HepG2 (cell line): ENCODE data around the gene AURKA. TPM values are rescaled to one million over a fixed set of nuclear protein-coding genes. Genes with fewer than 3 reads are reported as not detected.
A peak's percentile ranks its signal among the peaks of the same experiment; 100 is the strongest.

Experiments used
- BRF2 ChIP-seq: sonication (generic); formaldehyde crosslinking; IDR thresholded peaks from 2 replicates; pipeline ENCODE4 v1.8.1; 2022; ENCODE audit warnings: mild to moderate bottlenecking, missing genetic modification reagents
- FOXC1 ChIP-seq: sonication (generic); formaldehyde crosslinking; IDR thresholded peaks from 2 replicates; pipeline ENCODE4 v1.8.0; 2022; ENCODE audit warnings: mild to moderate bottlenecking, missing genetic modification reagents, borderline replicate concordance
- FOXP4 ChIP-seq: sonication (generic); formaldehyde crosslinking; IDR thresholded peaks from 2 replicates; pipeline ENCODE4 v1.4.0; 2020; ENCODE audit warnings: missing genetic modification reagents
- MIER3 ChIP-seq: IDR thresholded peaks from 2 replicates; pipeline ENCODE4 v1.6.1; 2016; ENCODE audit warnings: missing compliant biosample characterization, borderline replicate concordance
- PHF5A ChIP-seq: IDR thresholded peaks from one replicate; pipeline ENCODE4 v1.6.1; 2018; ENCODE audit warnings: low read depth, missing genetic modification reagents; ENCODE audit not compliant: unreplicated experiment
- SRSF1 ChIP-seq: fragments of 200-400 bp; formaldehyde crosslinking; optimal IDR thresholded peaks from 2 replicates; pipeline ENCODE3; 2017; ENCODE audit warnings: mild to moderate bottlenecking, low read depth, low read length, moderate library complexity
- TBP ChIP-seq: sonication (generic); formaldehyde crosslinking; IDR thresholded peaks from 2 replicates; pipeline ENCODE4 v1.5.0; 2020; ENCODE audit warnings: missing genetic modification reagents
- ZNF652 ChIP-seq: IDR thresholded peaks from 2 replicates; pipeline ENCODE4 v1.6.1; 2016; ENCODE audit warnings: low read depth, borderline replicate concordance
- ZNF7 ChIP-seq: IDR thresholded peaks from 2 replicates; pipeline ENCODE4 v1.6.1; 2016; ENCODE audit warnings: missing biosample characterization, missing genetic modification reagents
- ZNF816 ChIP-seq: sonication (generic); formaldehyde crosslinking; IDR thresholded peaks from 2 replicates; pipeline ENCODE4 v1.8.0; 2022; ENCODE audit warnings: missing genetic modification reagents, mild to moderate bottlenecking, borderline replicate concordance
- polyA plus RNA-seq, 8 experiments: library from polyadenylated mRNA; depleted of rRNA in 3 of 8; stranded (reverse) in 7 of 8; unstranded in 1 of 8; fragments of >200 nt; fragmentation: Illumina TruSeq in 4 of 8; extraction: Trizol in 4 of 8; gene quantifications; 2 replicates each; pipeline versions ENCODE4 v1.2.1 to v1.2.3, GENCODE V29; 2011 to 2016; ENCODE audit warnings: low read depth in 4 of 8, missing spikeins in 1 of 8, mixed read lengths in 1 of 8; ENCODE audit not compliant: insufficient read depth in 1 of 8
- total RNA-seq, 5 experiments: library from RNA; depleted of rRNA; stranded (reverse); fragments of >200 nt; fragmentation: Illumina TruSeq; extraction: Trizol; gene quantifications; 2 replicates each; pipeline ENCODE4 v1.2.3, GENCODE V29; 2016; ENCODE audit warnings: low read depth in 1 of 5
- TF ChIP-seq, protein P1 (sequence below): sonication (generic); formaldehyde crosslinking; IDR thresholded peaks from 2 replicates; pipeline ENCODE4 v1.4.0; 2020; ENCODE audit warnings: mild to moderate bottlenecking, missing genetic modification reagents, borderline replicate concordance
- TF ChIP-seq, protein P2 (sequence below): sonication (generic); formaldehyde crosslinking; IDR thresholded peaks from 2 replicates; pipeline ENCODE4 v1.4.0; 2020; ENCODE audit warnings: missing genetic modification reagents
- TF ChIP-seq, protein P3 (sequence below): sonication (generic); formaldehyde crosslinking; IDR thresholded peaks from 2 replicates; pipeline ENCODE4 v1.9.0; 2021; ENCODE audit warnings: missing genetic modification reagents, mild to moderate bottlenecking, borderline replicate concordance
- TF ChIP-seq, protein P4 (sequence below): sonication (generic); formaldehyde crosslinking; conservative IDR thresholded peaks from 2 replicates; pipeline ENCODE4 v1.4.0; 2020; ENCODE audit warnings: mild to moderate bottlenecking, missing genetic modification reagents, moderate library complexity

The AURKA gene
- total and polyA plus RNA-seq, 2 of the 13 experiments (the other 11 are each of a cell fraction or from before 2014, with no cell fraction given): 96.4 to 224 TPM

GRCh38 chr20:56360133-56360907, 31.7 kb downstream of the AURKA start (continued):
- TF ChIP-seq, protein P1, sequence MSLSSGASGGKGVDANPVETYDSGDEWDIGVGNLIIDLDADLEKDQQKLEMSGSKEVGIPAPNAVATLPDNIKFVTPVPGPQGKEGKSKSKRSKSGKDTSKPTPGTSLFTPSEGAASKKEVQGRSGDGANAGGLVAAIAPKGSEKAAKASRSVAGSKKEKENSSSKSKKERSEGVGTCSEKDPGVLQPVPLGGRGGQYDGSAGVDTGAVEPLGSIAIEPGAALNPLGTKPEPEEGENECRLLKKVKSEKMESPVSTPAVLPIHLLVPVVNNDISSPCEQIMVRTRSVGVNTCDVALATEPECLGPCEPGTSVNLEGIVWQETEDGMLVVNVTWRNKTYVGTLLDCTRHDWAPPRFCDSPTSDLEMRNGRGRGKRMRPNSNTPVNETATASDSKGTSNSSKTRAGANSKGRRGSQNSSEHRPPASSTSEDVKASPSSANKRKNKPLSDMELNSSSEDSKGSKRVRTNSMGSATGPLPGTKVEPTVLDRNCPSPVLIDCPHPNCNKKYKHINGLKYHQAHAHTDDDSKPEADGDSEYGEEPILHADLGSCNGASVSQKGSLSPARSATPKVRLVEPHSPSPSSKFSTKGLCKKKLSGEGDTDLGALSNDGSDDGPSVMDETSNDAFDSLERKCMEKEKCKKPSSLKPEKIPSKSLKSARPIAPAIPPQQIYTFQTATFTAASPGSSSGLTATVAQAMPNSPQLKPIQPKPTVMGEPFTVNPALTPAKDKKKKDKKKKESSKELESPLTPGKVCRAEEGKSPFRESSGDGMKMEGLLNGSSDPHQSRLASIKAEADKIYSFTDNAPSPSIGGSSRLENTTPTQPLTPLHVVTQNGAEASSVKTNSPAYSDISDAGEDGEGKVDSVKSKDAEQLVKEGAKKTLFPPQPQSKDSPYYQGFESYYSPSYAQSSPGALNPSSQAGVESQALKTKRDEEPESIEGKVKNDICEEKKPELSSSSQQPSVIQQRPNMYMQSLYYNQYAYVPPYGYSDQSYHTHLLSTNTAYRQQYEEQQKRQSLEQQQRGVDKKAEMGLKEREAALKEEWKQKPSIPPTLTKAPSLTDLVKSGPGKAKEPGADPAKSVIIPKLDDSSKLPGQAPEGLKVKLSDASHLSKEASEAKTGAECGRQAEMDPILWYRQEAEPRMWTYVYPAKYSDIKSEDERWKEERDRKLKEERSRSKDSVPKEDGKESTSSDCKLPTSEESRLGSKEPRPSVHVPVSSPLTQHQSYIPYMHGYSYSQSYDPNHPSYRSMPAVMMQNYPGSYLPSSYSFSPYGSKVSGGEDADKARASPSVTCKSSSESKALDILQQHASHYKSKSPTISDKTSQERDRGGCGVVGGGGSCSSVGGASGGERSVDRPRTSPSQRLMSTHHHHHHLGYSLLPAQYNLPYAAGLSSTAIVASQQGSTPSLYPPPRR (CRISPR knock-in tag): no peak
- peak; percentile 14; the same call in 1 of the 2 replicates for TF ChIP-seq TBP (CRISPR knock-in tag)
- TF ChIP-seq FOXP4 (CRISPR knock-in tag): peak; percentile 36; the same call in 1 of the 2 replicates
- TF ChIP-seq SRSF1: peak; percentile 38
- TF ChIP-seq FOXC1: peak; percentile 83
- TF ChIP-seq, protein P2, sequence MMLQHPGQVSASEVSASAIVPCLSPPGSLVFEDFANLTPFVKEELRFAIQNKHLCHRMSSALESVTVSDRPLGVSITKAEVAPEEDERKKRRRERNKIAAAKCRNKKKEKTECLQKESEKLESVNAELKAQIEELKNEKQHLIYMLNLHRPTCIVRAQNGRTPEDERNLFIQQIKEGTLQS (CRISPR knock-in tag): no peak
- peak; percentile 62 for TF ChIP-seq PHF5A (CRISPR knock-in tag)
- TF ChIP-seq, protein P3, sequence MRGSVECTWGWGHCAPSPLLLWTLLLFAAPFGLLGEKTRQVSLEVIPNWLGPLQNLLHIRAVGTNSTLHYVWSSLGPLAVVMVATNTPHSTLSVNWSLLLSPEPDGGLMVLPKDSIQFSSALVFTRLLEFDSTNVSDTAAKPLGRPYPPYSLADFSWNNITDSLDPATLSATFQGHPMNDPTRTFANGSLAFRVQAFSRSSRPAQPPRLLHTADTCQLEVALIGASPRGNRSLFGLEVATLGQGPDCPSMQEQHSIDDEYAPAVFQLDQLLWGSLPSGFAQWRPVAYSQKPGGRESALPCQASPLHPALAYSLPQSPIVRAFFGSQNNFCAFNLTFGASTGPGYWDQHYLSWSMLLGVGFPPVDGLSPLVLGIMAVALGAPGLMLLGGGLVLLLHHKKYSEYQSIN (CRISPR knock-in tag): no peak
- no peak for TF ChIP-seq ZNF652 (CRISPR knock-in tag)
- no peak for TF ChIP-seq ZNF816 (CRISPR knock-in tag)
- TF ChIP-seq BRF2: 0 out of 2 replicates have a peak, but pooled peaks have one; percentile 16
- peak; percentile 55 for TF ChIP-seq ZNF7 (CRISPR knock-in tag)
- TF ChIP-seq, protein P4, sequence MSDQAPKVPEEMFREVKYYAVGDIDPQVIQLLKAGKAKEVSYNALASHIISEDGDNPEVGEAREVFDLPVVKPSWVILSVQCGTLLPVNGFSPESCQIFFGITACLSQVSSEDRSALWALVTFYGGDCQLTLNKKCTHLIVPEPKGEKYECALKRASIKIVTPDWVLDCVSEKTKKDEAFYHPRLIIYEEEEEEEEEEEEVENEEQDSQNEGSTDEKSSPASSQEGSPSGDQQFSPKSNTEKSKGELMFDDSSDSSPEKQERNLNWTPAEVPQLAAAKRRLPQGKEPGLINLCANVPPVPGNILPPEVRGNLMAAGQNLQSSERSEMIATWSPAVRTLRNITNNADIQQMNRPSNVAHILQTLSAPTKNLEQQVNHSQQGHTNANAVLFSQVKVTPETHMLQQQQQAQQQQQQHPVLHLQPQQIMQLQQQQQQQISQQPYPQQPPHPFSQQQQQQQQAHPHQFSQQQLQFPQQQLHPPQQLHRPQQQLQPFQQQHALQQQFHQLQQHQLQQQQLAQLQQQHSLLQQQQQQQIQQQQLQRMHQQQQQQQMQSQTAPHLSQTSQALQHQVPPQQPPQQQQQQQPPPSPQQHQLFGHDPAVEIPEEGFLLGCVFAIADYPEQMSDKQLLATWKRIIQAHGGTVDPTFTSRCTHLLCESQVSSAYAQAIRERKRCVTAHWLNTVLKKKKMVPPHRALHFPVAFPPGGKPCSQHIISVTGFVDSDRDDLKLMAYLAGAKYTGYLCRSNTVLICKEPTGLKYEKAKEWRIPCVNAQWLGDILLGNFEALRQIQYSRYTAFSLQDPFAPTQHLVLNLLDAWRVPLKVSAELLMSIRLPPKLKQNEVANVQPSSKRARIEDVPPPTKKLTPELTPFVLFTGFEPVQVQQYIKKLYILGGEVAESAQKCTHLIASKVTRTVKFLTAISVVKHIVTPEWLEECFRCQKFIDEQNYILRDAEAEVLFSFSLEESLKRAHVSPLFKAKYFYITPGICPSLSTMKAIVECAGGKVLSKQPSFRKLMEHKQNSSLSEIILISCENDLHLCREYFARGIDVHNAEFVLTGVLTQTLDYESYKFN: peak; percentile 33; the same call in 1 of the 2 replicates
- peak; percentile 81 for TF ChIP-seq MIER3 (CRISPR knock-in tag)
